CD14-positive monocyte (primary cell): ENCODE results near the gene RTL10. TPM values are rescaled to one million over a fixed set of nuclear protein-coding genes. Genes with fewer than 3 reads are reported as not detected.

Source experiments
- DNase-seq, 3 donors: peaks; one replicate each; pipeline ENCODE4 v3.0.0-alpha.2; 2011 to 2022
- H2AFZ ChIP-seq: 2 replicates; pipeline ENCODE4 v1.6.0; 2012; ENCODE audit warnings: mild to moderate bottlenecking, low read depth, low read length, inconsistent platforms; ENCODE audit not compliant: insufficient read depth, poor library complexity, severe bottlenecking
- H3K27ac ChIP-seq, 2 donors: 1 replicate in 1 of 2; 2 replicates in 1 of 2; pipeline ENCODE4 v1.5.1; 2012 to 2013; ENCODE audit warnings: low read length in 2 of 2, control low read depth in 1 of 2, inconsistent platforms in 1 of 2, low read depth in 1 of 2, mild to moderate bottlenecking in 1 of 2
- H3K27me3 ChIP-seq, 2 donors: one replicate each; pipeline versions ENCODE4 v1.6.0 to v1.6.1; 2011 to 2013; ENCODE audit warnings: low read length in 2 of 2; ENCODE audit not compliant: control insufficient read depth in 2 of 2, insufficient read depth in 2 of 2
- H3K36me3 ChIP-seq, 2 donors: replicated peaks in 1 of 2; 1 replicate in 1 of 2; 2 replicates in 1 of 2; pipeline versions ENCODE4 v1.5.1 to v1.6.1; 2012 to 2013; ENCODE audit warnings: low read length in 2 of 2, control low read depth in 1 of 2, inconsistent platforms in 1 of 2, mild to moderate bottlenecking in 1 of 2; ENCODE audit not compliant: insufficient read depth in 2 of 2, control insufficient read depth in 1 of 2
- H3K4me1 ChIP-seq, 2 donors: 1 replicate in 1 of 2; 2 replicates in 1 of 2; pipeline versions ENCODE4 v1.5.1 to v1.6.1; 2012 to 2013; ENCODE audit warnings: low read length in 2 of 2, control low read depth in 1 of 2, inconsistent platforms in 1 of 2, mild to moderate bottlenecking in 1 of 2, moderate library complexity in 1 of 2; ENCODE audit not compliant: insufficient read depth in 2 of 2, control insufficient read depth in 1 of 2
- H3K4me2 ChIP-seq: replicated peaks from 2 replicates; pipeline ENCODE3; 2012; ENCODE audit warnings: low read length, moderate library complexity, mild to moderate bottlenecking; ENCODE audit not compliant: poor library complexity, severe bottlenecking; ENCODE audit errors: extremely low read depth
- H3K4me3 ChIP-seq, 3 experiments: fragments of 200-600 bp in 1 of 3; sonication (generic) in 1 of 3; replicated peaks in 1 of 3; 1 replicate in 2 of 3; 2 replicates in 1 of 3; pipeline ENCODE4 v1.5.1; 2011 to 2013; ENCODE audit warnings: low read length in 3 of 3, mild to moderate bottlenecking in 3 of 3, control low read depth in 2 of 3, low read depth in 2 of 3, inconsistent platforms in 1 of 3, moderate library complexity in 1 of 3
- H3K79me2 ChIP-seq: 2 replicates; pipeline ENCODE4 v1.6.0; 2012; ENCODE audit warnings: mild to moderate bottlenecking, control low read depth, inconsistent platforms, low read length, moderate library complexity; ENCODE audit not compliant: insufficient read depth
- H3K9ac ChIP-seq: 2 replicates; pipeline ENCODE4 v1.6.0; 2017; ENCODE audit warnings: low read length, mild to moderate bottlenecking; ENCODE audit not compliant: insufficient read depth, poor library complexity, severe bottlenecking
- H3K9me3 ChIP-seq, 2 donors: replicated peaks in 1 of 2; 1 replicate in 1 of 2; 2 replicates in 1 of 2; pipeline versions ENCODE4 v1.5.1 to v1.6.1; 2012 to 2013; ENCODE audit warnings: low read length in 2 of 2, control low read depth in 1 of 2; ENCODE audit not compliant: control insufficient read depth in 1 of 2, insufficient read depth in 1 of 2
- H4K20me1 ChIP-seq: 2 replicates; pipeline ENCODE4 v1.6.0; 2012; ENCODE audit warnings: mild to moderate bottlenecking, low read length, control low read depth, moderate library complexity; ENCODE audit not compliant: insufficient read depth
- H3K27ac Mint-ChIP-seq, 7 donors: one replicate each; pipeline ENCODE4 v1.8.0; 2020; ENCODE audit warnings: mild to moderate bottlenecking in 7 of 7, mixed read lengths in 7 of 7, moderate library complexity in 6 of 7, inconsistent platforms in 2 of 7
- H3K27me3 Mint-ChIP-seq, 3 donors: one replicate each; pipeline ENCODE4 v1.8.0; 2021 to 2022; ENCODE audit warnings: low read depth in 3 of 3, mild to moderate bottlenecking in 3 of 3, mixed read lengths in 3 of 3, moderate library complexity in 3 of 3, inconsistent platforms in 1 of 3
- H3K36me3 Mint-ChIP-seq, 2 donors: one replicate each; pipeline ENCODE4 v1.8.0; 2020; ENCODE audit warnings: mixed read lengths in 2 of 2, inconsistent platforms in 1 of 2, mild to moderate bottlenecking in 1 of 2
- H3K4me1 Mint-ChIP-seq: one replicate; pipeline ENCODE4 v1.8.0; 2020; ENCODE audit warnings: mild to moderate bottlenecking, mixed read lengths
- H3K4me3 Mint-ChIP-seq, 2 donors: one replicate each; pipeline ENCODE4 v1.8.0; 2020; ENCODE audit warnings: mild to moderate bottlenecking in 2 of 2, mixed read lengths in 2 of 2, moderate library complexity in 1 of 2
- H3K9me3 Mint-ChIP-seq, 7 donors: one replicate each; pipeline ENCODE4 v1.8.0; 2020 to 2022; ENCODE audit warnings: mixed read lengths in 7 of 7, mild to moderate bottlenecking in 6 of 7, moderate library complexity in 6 of 7, inconsistent platforms in 2 of 7
- CTCF ChIP-seq: fragments of 200-600 bp; IDR thresholded peaks from one replicate; pipeline ENCODE4 v1.8.0; 2022; ENCODE audit warnings: antibody characterized with exemption, mild to moderate bottlenecking
- WGBS: methylation state at CpG from one replicate; pipeline ENCODE4 v1.1.5; 2013; ENCODE audit warnings: missing lambda C conversion rate; ENCODE audit not compliant: insufficient coverage; 5-methylcytosine and 5-hydroxymethylcytosine counted together
- intact Hi-C, 2 donors: fragments of 100-400 bp; cut with micrococcal nuclease; formaldehyde crosslinking; loops; one replicate each; pipeline versions ENCODE4 v1.15.0 to v1.15.1; 2023
- polyA plus RNA-seq, 3 donors: library from polyadenylated mRNA; depleted of rRNA in 1 of 3; unstranded in 2 of 3; stranded (reverse) in 1 of 3; fragments of 300-500 nt in 2 of 3; fragments of >200 nt in 1 of 3; fragmentation: Illumina TruSeq in 2 of 3; gene quantifications; 1 replicate in 2 of 3; 2 replicates in 1 of 3; pipeline ENCODE4 v1.2.3, GENCODE V29; 2012 to 2021

Gene RTL10
- polyA plus RNA-seq, 3 donors, result 1.4 to 6.5 (median 1.5) TPM

DNA sequence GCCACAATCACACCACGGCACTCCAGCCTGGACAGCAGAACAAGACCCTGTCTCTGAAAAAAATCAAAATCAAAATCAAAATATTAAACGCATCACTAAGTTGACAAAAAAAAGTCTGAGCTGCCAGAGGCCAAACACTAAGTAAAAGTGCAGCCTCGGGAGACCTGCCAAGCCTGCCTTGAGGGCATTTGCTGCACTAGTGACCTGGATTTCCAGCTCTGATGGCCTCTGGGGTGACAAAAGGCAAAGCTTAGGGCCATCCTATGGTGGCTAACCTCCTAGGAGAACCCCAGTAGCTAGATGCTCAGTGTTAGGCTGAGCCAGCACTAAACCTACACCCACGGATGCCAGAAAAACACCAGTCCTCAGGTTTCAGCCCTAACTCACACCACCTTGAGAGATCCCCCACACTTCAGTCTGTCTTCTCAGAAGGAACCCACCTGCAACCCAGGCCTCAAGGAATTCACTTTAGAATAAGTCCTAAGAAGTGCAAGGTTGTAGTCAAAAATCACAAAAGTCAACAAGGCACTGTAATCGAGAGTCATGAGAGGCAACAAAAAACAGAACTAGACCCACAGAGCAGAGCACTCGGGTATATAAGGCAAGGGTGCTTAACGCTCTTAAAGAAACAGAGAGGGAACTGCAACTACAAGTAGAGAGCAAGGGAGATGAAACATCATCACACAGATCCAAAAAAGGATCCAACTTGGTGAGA, 28.6 kb downstream of the RTL10 start:
- DNase-seq, result no peak

DNA sequence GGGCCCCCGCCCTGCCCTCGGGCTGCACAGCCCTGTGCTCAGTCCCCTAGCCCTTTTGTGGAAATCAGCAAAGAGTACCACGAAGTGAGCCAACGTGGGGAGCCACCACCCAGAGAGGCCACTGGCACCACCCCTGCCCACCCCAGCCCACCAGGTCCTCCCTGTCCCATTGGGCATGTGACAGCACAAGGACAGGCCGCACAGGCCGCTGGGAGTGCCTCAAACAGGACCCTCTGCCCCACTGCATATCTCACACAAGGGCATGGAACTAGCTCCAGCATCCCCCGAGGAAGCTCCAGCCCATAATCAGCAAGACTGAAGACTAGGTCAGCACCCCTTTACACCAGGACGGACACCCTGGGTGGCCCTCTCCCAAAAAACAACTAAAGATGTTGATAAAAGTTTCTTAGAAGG, 29.7 kb downstream of the RTL10 start:
- H3K4me1 ChIP-seq, result peaks cover 5 to 7% of the 10 kb centered on the region in 2 donors
- Mint-ChIP-seq H3K9me3 (peaks cover 0 to 7% (median 4%) of the 10 kb centered on the region in 7 donors), H3K27ac (no peak overlapping the region), H3K27me3 (no peaks in the 10 kb centered on the region), H3K4me1 (peaks cover 10% of the 10 kb centered on the region), H3K4me3 (no peak overlapping the region), H3K36me3 (peaks cover 2 to 4% of the 10 kb centered on the region in 2 donors)
- DNase-seq, result peak in 1 of 3 donors; percentile 0
- WGBS, result 82% methylated on average over 5 of the region's 8 CpGs
- H3K4me3 ChIP-seq, result no peak overlapping the region
- no peaks in the 10 kb centered on the region for H3K9me3 ChIP-seq
- no peak overlapping the region for H3K27ac ChIP-seq
- no peaks in the 10 kb centered on the region for H3K79me2 ChIP-seq
- no peak overlapping the region for H3K4me2 ChIP-seq
- no peaks in the 10 kb centered on the region for H3K36me3 ChIP-seq
- intact Hi-C loops, result no loop called here
- no peaks in the 10 kb centered on the region for H3K27me3 ChIP-seq
- no peak for TF ChIP-seq CTCF
- no peak overlapping the region for H3K9ac ChIP-seq
- no peak overlapping the region for H2AFZ ChIP-seq
- no peaks in the 10 kb centered on the region for H4K20me1 ChIP-seq

More for the DNA sequence above, 28.6 kb downstream of the RTL10 start:
- H3K4me1 ChIP-seq, result peaks cover 5 to 7% of the 10 kb centered on the region in 2 donors
- no peaks in the 10 kb centered on the region for H3K27me3 Mint-ChIP-seq
- intact Hi-C loops, result no loop called here
- H3K36me3 ChIP-seq, result no peaks in the 10 kb centered on the region
- no peaks in the 10 kb centered on the region for H3K9me3 ChIP-seq
- no peak overlapping the region for H3K4me2 ChIP-seq
- no peak overlapping the region for H3K4me3 Mint-ChIP-seq
- no peak overlapping the region for H3K9ac ChIP-seq
- WGBS, result 97% methylated on average over 5 of the region's 7 CpGs
- peaks cover 10% of the 10 kb centered on the region for H3K4me1 Mint-ChIP-seq
- no peaks in the 10 kb centered on the region for H3K79me2 ChIP-seq
- no peak overlapping the region for H3K27ac Mint-ChIP-seq
- no peak for TF ChIP-seq CTCF
- no peak overlapping the region for H2AFZ ChIP-seq
- H3K27me3 ChIP-seq, result no peaks in the 10 kb centered on the region
- peaks cover 0 to 7% (median 4%) of the 10 kb centered on the region in 7 donors for H3K9me3 Mint-ChIP-seq
- no peak overlapping the region for H3K4me3 ChIP-seq
- H4K20me1 ChIP-seq, result no peaks in the 10 kb centered on the region
- peaks cover 2 to 4% of the 10 kb centered on the region in 2 donors for H3K36me3 Mint-ChIP-seq
- H3K27ac ChIP-seq, result no peak overlapping the region
